ENCODE data around the gene MTMR12.

MTMR12 gene

GRCh38 chr5:32187675-32188074, 125.1 kb downstream of the MTMR12 start:
- no peak for DNase-seq

DNA sequence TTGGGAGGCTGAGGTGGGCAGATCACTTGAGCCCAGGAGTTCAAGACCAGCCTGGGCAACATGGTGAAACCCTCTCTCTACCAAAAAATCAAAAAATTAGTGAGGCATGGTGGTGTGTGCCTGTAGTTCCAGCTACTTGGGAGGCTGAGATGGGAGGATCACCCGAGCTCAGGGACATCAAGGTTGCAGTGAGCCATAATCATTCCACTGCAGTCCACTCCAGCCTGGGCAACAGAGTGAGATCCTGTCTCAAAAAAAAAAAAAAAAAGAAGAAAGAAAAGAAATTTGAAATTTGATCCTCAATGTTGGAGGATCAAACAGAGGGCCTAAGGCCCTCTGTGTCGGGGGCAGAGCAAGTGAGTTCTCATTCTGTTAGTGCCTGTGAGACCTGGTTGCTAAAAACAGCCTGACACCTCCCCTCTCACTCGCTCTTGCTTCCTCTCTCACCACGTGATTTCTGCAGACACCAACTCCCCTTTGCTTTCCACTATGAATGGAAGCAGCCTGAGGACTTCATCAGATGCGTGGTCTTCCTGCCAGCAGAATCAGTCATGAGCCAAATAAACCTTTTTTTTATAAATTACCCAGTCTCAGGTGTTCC, 130.2 kb downstream of the MTMR12 start:
- peak; percentile 79 to 82 for DNase-seq
